HepG2 (cell line): ENCODE results near the gene DCUN1D3. TPM values are rescaled to one million over a fixed set of nuclear protein-coding genes. Genes with fewer than 3 reads are reported as not detected.

ENCODE experiments used
- AGO1 ChIP-seq: fragments of 200-400 bp; formaldehyde crosslinking; IDR thresholded peaks from 2 replicates; pipeline ENCODE4 v1.6.1; 2017; ENCODE audit warnings: mild to moderate bottlenecking, low read depth, low read length, moderate library complexity; ENCODE audit not compliant: poor library complexity, severe bottlenecking
- ASH2L ChIP-seq: fragments of 300-600, 200-600 bp; sonication (generic); IDR thresholded peaks from 2 replicates; pipeline ENCODE4 v1.7.0; 2017; ENCODE audit warnings: low read depth, mild to moderate bottlenecking, moderate library complexity, mixed read lengths, low read length; ENCODE audit not compliant: insufficient read length
- GABPA ChIP-seq, 2 experiments: IDR thresholded peaks; 2 replicates each; pipeline ENCODE4 v1.6.1; 2011 to 2016; ENCODE audit warnings: low read depth in 2 of 2, low read length in 1 of 2, missing biosample characterization in 1 of 2, missing genetic modification characterization in 1 of 2
- GABPB1 ChIP-seq: IDR thresholded peaks from 2 replicates; pipeline ENCODE4 v1.6.1; 2016; ENCODE audit warnings: mild to moderate bottlenecking, missing genetic modification reagents, moderate library complexity, missing compliant biosample characterization
- KAT2B ChIP-seq: fragments of 150-350 bp; IDR thresholded peaks from 2 replicates; pipeline ENCODE4 v1.6.1; 2014; ENCODE audit warnings: low read depth, low read length, borderline replicate concordance
- KLF15 ChIP-seq: sonication (generic); formaldehyde crosslinking; IDR thresholded peaks from 2 replicates; pipeline ENCODE4 v1.8.1; 2023; ENCODE audit warnings: borderline replicate concordance, mild to moderate bottlenecking, inconsistent platforms, missing genetic modification reagents, mixed read lengths
- MAF1 ChIP-seq: sonication (generic); formaldehyde crosslinking; IDR thresholded peaks from 2 replicates; pipeline ENCODE4 v1.5.0; 2020; ENCODE audit warnings: missing genetic modification reagents, borderline replicate concordance
- NFKBIZ ChIP-seq: IDR thresholded peaks from 2 replicates; pipeline ENCODE4 v1.6.1; 2018; ENCODE audit warnings: missing genetic modification reagents, missing compliant biosample characterization
- NR2F6 ChIP-seq, 2 experiments: IDR thresholded peaks; 2 replicates each; pipeline ENCODE4 v1.6.1; 2016; ENCODE audit warnings: antibody characterized with exemption in 1 of 2, mild to moderate bottlenecking in 1 of 2
- RARG ChIP-seq: sonication (generic); formaldehyde crosslinking; IDR thresholded peaks from 2 replicates; pipeline ENCODE4 v1.4.0; 2020; ENCODE audit warnings: low read depth, mild to moderate bottlenecking, missing genetic modification reagents
- SCMH1 ChIP-seq: sonication (generic); formaldehyde crosslinking; IDR thresholded peaks from 2 replicates; pipeline ENCODE4 v1.9.0; 2021; ENCODE audit warnings: missing genetic modification reagents, mild to moderate bottlenecking, borderline replicate concordance
- ZNF260 ChIP-seq: sonication (generic); formaldehyde crosslinking; IDR thresholded peaks from 2 replicates; pipeline ENCODE4 v1.4.0; 2020; ENCODE audit warnings: missing genetic modification reagents, low read depth, mild to moderate bottlenecking, borderline replicate concordance
- ZNF468 ChIP-seq: sonication (generic); formaldehyde crosslinking; IDR thresholded peaks from 2 replicates; pipeline ENCODE4 v1.8.0; 2022; ENCODE audit warnings: mild to moderate bottlenecking, moderate library complexity, missing genetic modification reagents
- ZNF605 ChIP-seq: sonication (generic); formaldehyde crosslinking; IDR thresholded peaks from 2 replicates; pipeline ENCODE4 v1.8.0; 2022; ENCODE audit warnings: mild to moderate bottlenecking, missing genetic modification reagents
- ZNF776 ChIP-seq: sonication (generic); formaldehyde crosslinking; IDR thresholded peaks from 2 replicates; pipeline ENCODE4 v1.4.0; 2020; ENCODE audit warnings: mild to moderate bottlenecking, missing genetic modification reagents
- ZNF788 ChIP-seq: sonication (generic); formaldehyde crosslinking; IDR thresholded peaks from 2 replicates; pipeline ENCODE4 v1.5.0; 2020; ENCODE audit warnings: mild to moderate bottlenecking, missing genetic modification reagents, borderline replicate concordance
- ZSCAN21 ChIP-seq: sonication (generic); formaldehyde crosslinking; IDR thresholded peaks from 2 replicates; pipeline ENCODE4 v1.8.0; 2022; ENCODE audit warnings: mild to moderate bottlenecking, missing genetic modification reagents, moderate library complexity, borderline replicate concordance
- polyA plus RNA-seq, 8 experiments: library from polyadenylated mRNA; depleted of rRNA in 3 of 8; stranded (reverse) in 7 of 8; unstranded in 1 of 8; fragments of >200 nt; fragmentation: Illumina TruSeq in 4 of 8; extraction: Trizol in 4 of 8; gene quantifications; 2 replicates each; pipeline versions ENCODE4 v1.2.1 to v1.2.3, GENCODE V29; 2011 to 2016; ENCODE audit warnings: low read depth in 4 of 8, missing spikeins in 1 of 8, mixed read lengths in 1 of 8; ENCODE audit not compliant: insufficient read depth in 1 of 8
- total RNA-seq, 5 experiments: library from RNA; depleted of rRNA; stranded (reverse); fragments of >200 nt; fragmentation: Illumina TruSeq; extraction: Trizol; gene quantifications; 2 replicates each; pipeline ENCODE4 v1.2.3, GENCODE V29; 2016; ENCODE audit warnings: low read depth in 1 of 5
- TF ChIP-seq, protein P1 (sequence below): IDR thresholded peaks from 2 replicates; pipeline ENCODE4 v1.6.1; 2016; ENCODE audit warnings: low read depth, control low read depth
- TF ChIP-seq, protein P2 (sequence below): sonication (generic); formaldehyde crosslinking; IDR thresholded peaks from 2 replicates; pipeline ENCODE4 v1.5.0; 2020; ENCODE audit warnings: missing genetic modification reagents, mild to moderate bottlenecking, borderline replicate concordance
- TF ChIP-seq, protein P3 (sequence below): sonication (generic); formaldehyde crosslinking; IDR thresholded peaks from 2 replicates; pipeline ENCODE4 v1.5.1; 2020; ENCODE audit warnings: missing genetic modification reagents, mild to moderate bottlenecking, borderline replicate concordance
- TF ChIP-seq, protein P4 (sequence below): sonication (generic); formaldehyde crosslinking; IDR thresholded peaks from 2 replicates; pipeline ENCODE4 v1.8.0; 2022; ENCODE audit warnings: missing genetic modification reagents, mild to moderate bottlenecking, moderate library complexity, borderline replicate concordance

The DCUN1D3 gene
- total and polyA plus RNA-seq, 2 of the 13 experiments (the other 11 are each of a cell fraction or from before 2014, with no cell fraction given) = 5.0 to 19.3 TPM

DNA sequence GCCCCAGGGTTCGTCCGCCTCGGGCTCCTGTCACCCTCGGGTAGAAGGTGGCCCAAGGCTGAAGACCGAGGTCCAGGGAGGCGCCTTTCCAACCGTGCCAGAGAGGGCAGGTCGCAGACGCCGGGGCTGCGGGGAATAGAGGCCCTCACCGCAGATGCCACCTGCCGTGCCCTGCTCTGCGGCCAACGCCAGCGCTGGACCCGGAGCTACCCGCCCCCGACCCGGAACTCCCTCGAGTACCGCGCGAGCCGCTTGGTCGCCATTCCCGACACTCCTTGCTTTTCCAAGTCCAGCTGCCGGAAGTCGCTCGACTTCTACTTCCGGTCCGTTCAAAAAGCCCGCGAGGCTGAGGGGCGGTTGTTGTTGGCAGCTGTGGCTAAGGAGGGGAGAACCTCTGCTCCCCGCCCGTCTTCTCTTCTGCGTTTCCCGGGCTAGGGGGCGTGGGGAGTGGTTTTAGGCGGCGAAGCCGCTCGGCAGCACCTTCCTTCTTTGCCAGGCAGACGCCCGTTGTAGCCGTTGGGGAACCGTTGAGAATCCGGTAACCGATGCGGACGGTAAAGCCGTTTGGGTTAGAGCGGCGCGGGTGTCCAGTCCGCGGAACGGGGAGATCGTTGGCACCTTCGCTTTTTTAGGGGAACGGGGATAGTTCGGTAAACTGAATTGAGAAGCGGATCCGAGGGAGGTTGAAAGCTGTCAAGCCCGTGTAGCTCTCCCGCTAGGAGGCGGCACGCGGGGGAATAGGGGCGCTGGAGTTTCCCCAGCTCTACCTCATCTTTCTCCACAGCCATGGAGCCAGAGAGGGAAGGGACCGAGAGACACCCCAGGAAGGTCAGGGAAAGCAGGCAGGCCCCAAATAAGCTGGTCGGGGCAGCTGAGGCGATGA is 93.7 kb downstream of the DCUN1D3 start, which contains the start of the genes ERI2 and REXO5 (continued):
- TF ChIP-seq ZNF260 (CRISPR knock-in tag) (peak; percentile 89; the same call in 1 of the 2 replicates), RARG (CRISPR knock-in tag) (peak; percentile 19; the same call in 1 of the 2 replicates), GABPA (IDR thresholded peaks at IDR 0.05; ENCODE audit: low read depth, low read length) (peak; percentile 95), GABPA (CRISPR knock-in tag; IDR thresholded peaks at IDR 0.05; ENCODE audit: low read depth) (peak; percentile 100), NR2F6 (IDR thresholded peaks at IDR 0.05) (peak; percentile 34; the same call in 1 of the 2 replicates), NR2F6 (CRISPR knock-in tag; IDR thresholded peaks at IDR 0.05) (peak; percentile 35; the same call in 1 of the 2 replicates), ZSCAN21 (CRISPR knock-in tag) (peak; percentile 91), ZNF776 (CRISPR knock-in tag) (peak; percentile 74; the same call in 1 of the 2 replicates), MAF1 (CRISPR knock-in tag) (peak; percentile 75; the same call in 1 of the 2 replicates), GABPB1 (CRISPR knock-in tag) (peak; percentile 99), ASH2L (peak; percentile 95), NFKBIZ (CRISPR knock-in tag) (peak; percentile 94), KAT2B (no peak), ZNF468 (CRISPR knock-in tag) (no peak), ZNF788 (CRISPR knock-in tag) (peak; percentile 98), KLF15 (0 out of 2 replicates have a peak, but pooled peaks have one; percentile 82), AGO1 (peak; percentile 84), SCMH1 (no peak), ZNF605 (CRISPR knock-in tag) (peak; percentile 96)
- TF ChIP-seq, protein P1, sequence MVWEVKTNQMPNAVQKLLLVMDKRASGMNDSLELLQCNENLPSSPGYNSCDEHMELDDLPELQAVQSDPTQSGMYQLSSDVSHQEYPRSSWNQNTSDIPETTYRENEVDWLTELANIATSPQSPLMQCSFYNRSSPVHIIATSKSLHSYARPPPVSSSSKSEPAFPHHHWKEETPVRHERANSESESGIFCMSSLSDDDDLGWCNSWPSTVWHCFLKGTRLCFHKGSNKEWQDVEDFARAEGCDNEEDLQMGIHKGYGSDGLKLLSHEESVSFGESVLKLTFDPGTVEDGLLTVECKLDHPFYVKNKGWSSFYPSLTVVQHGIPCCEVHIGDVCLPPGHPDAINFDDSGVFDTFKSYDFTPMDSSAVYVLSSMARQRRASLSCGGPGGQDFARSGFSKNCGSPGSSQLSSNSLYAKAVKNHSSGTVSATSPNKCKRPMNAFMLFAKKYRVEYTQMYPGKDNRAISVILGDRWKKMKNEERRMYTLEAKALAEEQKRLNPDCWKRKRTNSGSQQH (CRISPR knock-in tag) = peak; percentile 95
- TF ChIP-seq, protein P2, sequence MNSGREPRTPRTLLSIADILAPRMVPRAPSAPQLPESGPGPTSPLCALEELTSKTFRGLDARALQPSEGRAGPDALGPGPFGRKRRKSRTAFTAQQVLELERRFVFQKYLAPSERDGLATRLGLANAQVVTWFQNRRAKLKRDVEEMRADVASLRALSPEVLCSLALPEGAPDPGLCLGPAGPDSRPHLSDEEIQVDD = peak; percentile 91; the same call in 1 of the 2 replicates
- TF ChIP-seq, protein P3, sequence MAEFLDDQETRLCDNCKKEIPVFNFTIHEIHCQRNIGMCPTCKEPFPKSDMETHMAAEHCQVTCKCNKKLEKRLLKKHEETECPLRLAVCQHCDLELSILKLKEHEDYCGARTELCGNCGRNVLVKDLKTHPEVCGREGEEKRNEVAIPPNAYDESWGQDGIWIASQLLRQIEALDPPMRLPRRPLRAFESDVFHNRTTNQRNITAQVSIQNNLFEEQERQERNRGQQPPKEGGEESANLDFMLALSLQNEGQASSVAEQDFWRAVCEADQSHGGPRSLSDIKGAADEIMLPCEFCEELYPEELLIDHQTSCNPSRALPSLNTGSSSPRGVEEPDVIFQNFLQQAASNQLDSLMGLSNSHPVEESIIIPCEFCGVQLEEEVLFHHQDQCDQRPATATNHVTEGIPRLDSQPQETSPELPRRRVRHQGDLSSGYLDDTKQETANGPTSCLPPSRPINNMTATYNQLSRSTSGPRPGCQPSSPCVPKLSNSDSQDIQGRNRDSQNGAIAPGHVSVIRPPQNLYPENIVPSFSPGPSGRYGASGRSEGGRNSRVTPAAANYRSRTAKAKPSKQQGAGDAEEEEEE (CRISPR knock-in tag) = no peak
- TF ChIP-seq, protein P4, sequence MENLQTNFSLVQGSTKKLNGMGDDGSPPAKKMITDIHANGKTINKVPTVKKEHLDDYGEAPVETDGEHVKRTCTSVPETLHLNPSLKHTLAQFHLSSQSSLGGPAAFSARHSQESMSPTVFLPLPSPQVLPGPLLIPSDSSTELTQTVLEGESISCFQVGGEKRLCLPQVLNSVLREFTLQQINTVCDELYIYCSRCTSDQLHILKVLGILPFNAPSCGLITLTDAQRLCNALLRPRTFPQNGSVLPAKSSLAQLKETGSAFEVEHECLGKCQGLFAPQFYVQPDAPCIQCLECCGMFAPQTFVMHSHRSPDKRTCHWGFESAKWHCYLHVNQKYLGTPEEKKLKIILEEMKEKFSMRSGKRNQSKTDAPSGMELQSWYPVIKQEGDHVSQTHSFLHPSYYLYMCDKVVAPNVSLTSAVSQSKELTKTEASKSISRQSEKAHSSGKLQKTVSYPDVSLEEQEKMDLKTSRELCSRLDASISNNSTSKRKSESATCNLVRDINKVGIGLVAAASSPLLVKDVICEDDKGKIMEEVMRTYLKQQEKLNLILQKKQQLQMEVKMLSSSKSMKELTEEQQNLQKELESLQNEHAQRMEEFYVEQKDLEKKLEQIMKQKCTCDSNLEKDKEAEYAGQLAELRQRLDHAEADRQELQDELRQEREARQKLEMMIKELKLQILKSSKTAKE (CRISPR knock-in tag) = peak; percentile 84; the same call in 1 of the 2 replicates
